ENCODE data around the gene PAX3.

- no peak for TF ChIP-seq CTCF (IDR thresholded peaks at IDR 0.05; ENCODE audit: low read length)
- no peak for TF ChIP-seq EZH2 (optimal IDR thresholded peaks at IDR 0.05; ENCODE audit: low read depth, low read length)
- TF ChIP-seq EZH2phosphoT487 (IDR thresholded peaks at IDR 0.05; ENCODE audit: low read length) = no peak
Measured at GRCh38 chr2:222180619-222181018, 118.2 kb downstream of the PAX3 start.

Measured in MM.1S (cell line).